ENCODE data around the gene FXYD1. TPM values are rescaled to one million over a fixed set of nuclear protein-coding genes. Genes with fewer than 3 reads are reported as not detected.

The FXYD1 gene
- total RNA-seq, 1 experiment from 2014 or later = not detected

- H3K36me3 ChIP-seq = peaks cover 86% of the 10 kb centered on the region
- DNase-seq (ENCODE audit: low read depth in 1 of 2, low spot score in 2 of 2) = no peak
Observed at GRCh38 chr19:35162471-35163326, 24.1 kb downstream of the FXYD1 start.

DNA sequence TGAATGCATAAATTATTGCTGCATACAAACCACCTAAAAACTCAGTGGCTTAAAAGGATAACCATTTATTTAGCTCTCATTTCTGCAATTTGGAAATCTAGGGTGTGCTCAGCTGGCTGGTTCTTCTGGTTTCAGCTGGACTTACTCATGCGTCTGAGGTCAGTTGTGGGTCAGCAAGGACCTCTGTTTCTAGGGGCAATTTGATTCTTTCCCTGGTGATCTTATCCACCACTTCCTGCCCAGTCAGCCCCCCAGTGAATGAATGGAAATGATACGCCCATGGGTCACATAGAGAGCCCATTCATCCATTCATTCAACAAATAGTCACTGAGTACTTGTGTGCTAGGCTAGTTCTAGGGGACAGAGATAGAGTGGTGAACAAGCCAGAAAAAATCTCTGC, 25.8 kb downstream of the FXYD1 start:
- Histone ChIP-seq H3K36me3 (peaks cover 77% of the 10 kb centered on the region), H3K27me3 (replicated peaks) (no peaks in the 10 kb centered on the region), H3K9me3 (replicated peaks) (peaks cover 3% of the 10 kb centered on the region; the same call in 1 of the 2 replicates), H3K4me1 (replicated peaks) (no peaks in the 10 kb centered on the region), H3K4me3 (no peak overlapping the region), H3K27ac (no peak overlapping the region)
- DNase-seq (ENCODE audit: low read depth in 1 of 2, low spot score in 2 of 2) = no peak

More at GRCh38 chr19:35162471-35163326, 24.1 kb downstream of the FXYD1 start:
- H3K27me3 ChIP-seq (replicated peaks) = no peaks in the 10 kb centered on the region
- no peak overlapping the region for H3K4me3 ChIP-seq
- H3K27ac ChIP-seq = no peak overlapping the region
- H3K9me3 ChIP-seq (replicated peaks) = peaks cover 3% of the 10 kb centered on the region; the same call in 1 of the 2 replicates
- no peaks in the 10 kb centered on the region for H3K4me1 ChIP-seq (replicated peaks)

DNA sequence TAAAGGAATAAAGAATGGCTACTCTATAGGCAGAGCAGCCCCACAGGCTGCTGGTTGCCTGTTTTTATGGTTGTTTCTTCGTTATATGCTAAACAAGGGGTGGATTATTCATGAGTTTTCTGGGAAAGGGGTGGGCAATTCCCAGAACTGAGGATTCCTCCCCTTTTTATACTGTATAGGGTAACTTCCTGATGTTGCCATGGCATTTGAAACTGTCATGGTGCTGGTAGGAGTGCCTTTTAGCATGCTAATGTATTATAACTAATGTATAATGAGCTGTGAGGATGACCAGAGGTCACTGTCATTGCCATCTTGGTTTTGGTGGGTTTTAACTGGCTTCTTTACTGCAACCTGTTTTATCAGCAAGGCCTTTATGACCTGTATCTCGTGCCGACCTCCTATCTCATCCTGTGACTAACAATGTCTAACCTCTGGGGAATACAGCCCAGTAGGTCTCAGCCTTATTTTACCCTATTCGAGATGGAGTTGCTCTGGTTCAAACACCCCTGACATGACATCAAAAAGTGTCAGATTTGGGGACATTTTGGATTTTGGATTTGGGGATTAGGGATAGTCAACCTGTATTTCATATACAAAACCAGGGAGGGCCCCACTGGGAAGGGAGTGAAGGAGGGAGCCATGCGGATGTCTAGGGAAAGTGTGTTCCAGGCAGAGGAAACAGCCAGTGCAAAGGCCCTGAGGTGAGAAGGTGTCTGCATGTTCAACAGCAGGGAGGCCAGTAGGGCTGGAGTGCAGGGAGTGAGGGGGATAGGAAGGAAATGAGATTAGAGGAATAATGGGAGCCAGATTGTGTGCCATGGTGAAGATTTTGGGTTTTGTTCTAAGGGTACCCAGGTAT, 26.8 kb downstream of the FXYD1 start:
- Histone ChIP-seq H3K4me1 (replicated peaks) (no peaks in the 10 kb centered on the region), H3K9me3 (replicated peaks) (peaks cover 3% of the 10 kb centered on the region; the same call in 1 of the 2 replicates), H3K27me3 (replicated peaks) (no peaks in the 10 kb centered on the region), H3K4me3 (no peak overlapping the region), H3K36me3 (peaks cover 68% of the 10 kb centered on the region), H3K27ac (no peak overlapping the region)
- no peak for DNase-seq (ENCODE audit: low read depth in 1 of 2, low spot score in 2 of 2)

DNA sequence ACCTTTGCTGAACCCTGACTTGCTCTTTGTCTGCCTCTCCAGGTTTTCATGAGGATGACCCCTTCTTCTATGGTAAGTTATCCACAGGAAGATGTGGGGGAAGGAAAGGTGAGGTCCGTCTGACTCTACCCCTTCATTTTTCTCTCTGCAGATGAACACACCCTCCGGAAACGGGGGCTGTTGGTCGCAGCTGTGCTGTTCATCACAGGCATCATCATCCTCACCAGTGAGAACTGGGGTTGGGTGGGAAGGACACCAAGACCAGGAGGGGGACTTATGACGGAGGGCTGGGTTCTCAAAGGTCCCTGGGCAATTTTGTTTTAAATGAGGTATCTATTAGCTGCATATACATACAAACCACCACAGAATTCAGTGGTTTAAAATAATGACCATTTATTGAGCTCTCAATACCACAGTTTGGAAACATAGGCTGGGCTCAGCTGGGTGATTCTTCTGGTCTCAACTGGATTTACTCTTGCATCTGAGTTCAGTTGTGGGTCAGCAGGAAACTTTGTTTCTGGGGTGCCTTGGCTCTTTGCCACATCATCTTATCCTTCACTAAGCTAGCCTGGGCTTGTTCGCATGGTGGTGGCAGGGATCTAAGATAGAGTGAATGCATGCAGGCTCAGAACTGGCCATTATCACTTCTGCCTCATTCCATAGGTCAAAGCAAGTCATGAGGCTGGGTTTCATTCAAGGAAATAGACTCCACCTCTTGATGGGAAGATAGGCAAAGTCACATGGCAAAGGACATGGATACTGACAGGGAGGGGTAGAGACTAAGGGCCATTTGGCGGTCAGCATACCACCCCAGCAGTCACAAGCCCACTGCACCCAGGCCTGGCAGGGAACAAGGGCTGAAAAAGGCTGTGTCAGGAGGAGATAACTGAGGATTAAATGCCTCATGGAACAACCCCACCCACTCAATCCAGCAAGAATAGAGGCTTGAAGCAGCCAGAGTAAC, 27.8 kb downstream of the FXYD1 start:
- Histone ChIP-seq H3K4me3 (no peak overlapping the region), H3K36me3 (peaks cover 60% of the 10 kb centered on the region), H3K4me1 (replicated peaks) (no peaks in the 10 kb centered on the region), H3K9me3 (replicated peaks) (peaks cover 3% of the 10 kb centered on the region; the same call in 1 of the 2 replicates), H3K27me3 (replicated peaks) (no peaks in the 10 kb centered on the region), H3K27ac (no peak overlapping the region)
- DNase-seq (ENCODE audit: low read depth in 1 of 2, low spot score in 2 of 2) = no peak

DNA sequence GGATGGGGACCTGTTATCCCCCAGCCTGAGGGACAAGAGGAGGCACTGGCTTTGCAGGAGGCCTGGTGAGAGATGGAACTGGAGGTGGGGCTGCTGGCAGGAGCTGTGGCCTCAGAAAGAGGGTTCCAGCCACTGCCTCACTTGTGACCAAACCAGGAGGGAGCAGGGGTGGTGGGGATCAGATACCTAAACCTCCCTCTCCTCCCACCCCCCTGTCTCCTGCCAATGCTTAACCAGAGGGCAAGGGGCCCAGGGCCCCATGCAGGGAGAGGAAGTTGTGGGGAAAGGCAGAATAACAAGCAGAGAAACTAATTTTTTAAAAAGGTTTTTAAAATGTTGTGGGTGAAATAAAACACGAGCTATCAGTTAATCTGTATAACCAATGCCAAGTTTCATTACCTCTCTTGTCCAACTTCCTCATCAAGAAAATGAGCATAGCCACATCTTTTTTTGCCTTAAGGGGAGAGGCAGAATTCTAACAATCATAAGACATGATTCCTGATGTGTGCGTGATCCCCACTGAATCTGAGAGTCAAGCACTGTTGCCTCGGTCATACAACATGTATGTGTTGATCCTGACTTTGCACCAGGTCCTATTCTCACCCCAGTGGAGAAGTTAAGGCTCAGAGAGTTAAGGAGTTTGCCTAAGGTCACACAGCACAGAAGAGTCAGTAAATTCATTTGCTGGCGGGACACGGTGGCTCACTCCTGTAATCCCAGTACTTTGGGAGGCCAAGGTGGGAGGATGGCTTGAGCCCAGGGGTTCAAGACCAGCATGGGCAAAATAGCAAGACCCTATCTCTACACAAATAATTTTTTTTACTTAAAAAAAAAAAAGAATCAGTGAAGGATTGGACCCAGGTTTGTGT, 28.9 kb downstream of the FXYD1 start:
- H3K27me3 ChIP-seq (replicated peaks) = no peaks in the 10 kb centered on the region
- H3K36me3 ChIP-seq = peaks cover 49% of the 10 kb centered on the region
- no peak overlapping the region for H3K27ac ChIP-seq
- peak in 1 of 2 experiments; percentile 36 for DNase-seq (ENCODE audit: low read depth in 1 of 2, low spot score in 2 of 2)
- H3K9me3 ChIP-seq (replicated peaks) = 0 out of 2 replicates have a peak, but pooled peaks cover 3% of the 10 kb centered on the region
- no peak overlapping the region for H3K4me3 ChIP-seq
- H3K4me1 ChIP-seq (replicated peaks) = no peaks in the 10 kb centered on the region

- H3K27me3 ChIP-seq (replicated peaks) = no peaks in the 10 kb centered on the region
- H3K4me3 ChIP-seq = no peak overlapping the region
- no peak overlapping the region for H3K27ac ChIP-seq
- H3K36me3 ChIP-seq = peaks cover 43% of the 10 kb centered on the region
- no peaks in the 10 kb centered on the region for H3K4me1 ChIP-seq (replicated peaks)
- peak in 1 of 2 experiments; percentile 12 for DNase-seq (ENCODE audit: low read depth in 1 of 2, low spot score in 2 of 2)
- 0 out of 2 replicates have a peak, but pooled peaks cover 3% of the 10 kb centered on the region for H3K9me3 ChIP-seq (replicated peaks)
Observed at GRCh38 chr19:35168196-35168595, 29.6 kb downstream of the FXYD1 start.

GRCh38 chr19:35169221-35169995, 30.8 kb downstream of the FXYD1 start:
- DNase-seq (ENCODE audit: low read depth in 1 of 2, low spot score in 2 of 2) = peak in 1 of 2 experiments; percentile 25
- H3K27me3 ChIP-seq (replicated peaks) = no peaks in the 10 kb centered on the region
- no peaks in the 10 kb centered on the region for H3K4me1 ChIP-seq (replicated peaks)
- no peak overlapping the region for H3K4me3 ChIP-seq
- peaks cover 34% of the 10 kb centered on the region for H3K36me3 ChIP-seq
- H3K9me3 ChIP-seq (replicated peaks) = 0 out of 2 replicates have a peak, but pooled peaks cover under 1% of the 10 kb centered on the region
- H3K27ac ChIP-seq = no peak overlapping the region

- H3K9me3 ChIP-seq (replicated peaks) = no peaks in the 10 kb centered on the region
- H3K4me3 ChIP-seq = no peak overlapping the region
- no peaks in the 10 kb centered on the region for H3K27me3 ChIP-seq (replicated peaks)
- no peak overlapping the region for H3K27ac ChIP-seq
- H3K36me3 ChIP-seq = peaks cover 23% of the 10 kb centered on the region
- peak in 1 of 2 experiments; percentile 32 for DNase-seq (ENCODE audit: low read depth in 1 of 2, low spot score in 2 of 2)
- no peaks in the 10 kb centered on the region for H3K4me1 ChIP-seq (replicated peaks)
Observed at GRCh38 chr19:35170359-35171061, 31.9 kb downstream of the FXYD1 start.

GRCh38 chr19:35171730-35172129, 33.1 kb downstream of the FXYD1 start:
- no peaks in the 10 kb centered on the region for H3K27me3 ChIP-seq (replicated peaks)

GRCh38 chr19:35174226-35174625, 35.6 kb downstream of the FXYD1 start:
- H3K36me3 ChIP-seq = peaks cover 3% of the 10 kb centered on the region; the same call in 1 of the 2 replicates

More at GRCh38 chr19:35171730-35172129, 33.1 kb downstream of the FXYD1 start:
- peaks cover 11% of the 10 kb centered on the region for H3K36me3 ChIP-seq
- DNase-seq (ENCODE audit: low read depth in 1 of 2, low spot score in 2 of 2) = peak in 1 of 2 experiments; percentile 28
- no peak overlapping the region for H3K27ac ChIP-seq
- H3K9me3 ChIP-seq (replicated peaks) = no peaks in the 10 kb centered on the region
- H3K4me1 ChIP-seq (replicated peaks) = no peaks in the 10 kb centered on the region
- H3K4me3 ChIP-seq = no peak overlapping the region

DNA sequence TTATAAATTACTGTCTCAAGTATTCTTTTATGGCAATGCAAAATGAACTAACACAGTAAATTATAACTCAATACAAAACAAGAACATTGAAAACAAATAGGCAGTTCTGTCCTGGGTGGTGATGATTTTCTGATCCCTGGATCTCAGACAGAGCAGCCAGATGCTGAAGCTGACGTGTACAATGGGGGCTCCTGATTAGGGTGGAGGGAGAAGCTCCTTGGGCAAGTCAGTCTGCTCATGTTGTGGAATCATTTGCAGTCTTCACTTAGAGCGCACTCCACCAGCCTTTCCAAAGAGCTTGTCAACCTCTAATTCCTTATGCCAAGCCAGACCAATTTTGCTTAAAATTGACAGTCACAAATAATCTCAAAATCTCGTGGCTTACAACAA, 37.6 kb downstream of the FXYD1 start:
- Histone ChIP-seq H3K27ac (no peak overlapping the region), H3K27me3 (replicated peaks) (no peaks in the 10 kb centered on the region), H3K4me3 (no peak overlapping the region), H3K4me1 (replicated peaks) (no peaks in the 10 kb centered on the region), H3K9me3 (replicated peaks) (no peaks in the 10 kb centered on the region), H3K36me3 (no peaks in the 10 kb centered on the region)
- peak in 1 of 2 experiments; percentile 6 for DNase-seq (ENCODE audit: low read depth in 1 of 2, low spot score in 2 of 2)

More at GRCh38 chr19:35174226-35174625, 35.6 kb downstream of the FXYD1 start:
- Histone ChIP-seq H3K27me3 (replicated peaks) (no peaks in the 10 kb centered on the region), H3K9me3 (replicated peaks) (no peaks in the 10 kb centered on the region), H3K27ac (no peak overlapping the region), H3K4me1 (replicated peaks) (no peaks in the 10 kb centered on the region), H3K4me3 (no peak overlapping the region)
- DNase-seq (ENCODE audit: low read depth in 1 of 2, low spot score in 2 of 2) = peak in 1 of 2 experiments; percentile 10

Measured in SJSA1 (cell line).